ENCODE data around the gene TMTC2. TPM values are rescaled to one million over a fixed set of nuclear protein-coding genes. Genes with fewer than 3 reads are reported as not detected.

The TMTC2 gene
- total RNA-seq, 1 donor from 2014 or later, result 12.3 TPM

DNA sequence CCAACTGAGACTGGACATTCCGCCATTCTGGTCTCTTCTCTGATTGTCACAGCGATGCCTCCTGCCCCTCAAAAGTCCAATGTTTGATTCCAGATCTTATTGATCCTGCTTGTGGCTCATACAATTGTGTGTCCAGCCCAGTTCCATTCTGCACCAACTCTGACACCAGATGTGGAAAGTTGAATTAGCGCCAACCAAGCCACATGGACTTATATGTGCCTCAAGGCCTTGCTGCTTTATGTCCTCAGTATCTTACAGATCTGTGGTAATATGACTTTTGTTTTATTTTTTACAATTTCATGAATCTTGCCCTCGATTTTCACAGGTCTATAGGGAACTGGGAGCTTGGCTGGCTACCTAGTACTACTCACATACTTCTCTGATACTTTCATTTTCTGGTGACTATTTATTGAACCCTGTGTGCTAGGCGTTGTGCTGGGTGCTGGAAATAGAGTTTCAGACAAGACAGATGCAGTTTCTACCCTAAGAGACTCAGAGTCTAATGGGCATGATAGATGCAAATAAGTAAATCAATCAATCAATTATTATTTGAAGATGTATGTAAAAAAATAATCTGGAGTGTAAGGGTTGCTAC is 472.0 kb downstream of the TMTC2 start:
- Mint-ChIP-seq H3K36me3 (ENCODE audit: low read depth) (no peaks in the 10 kb centered on the region), H3K27me3 (ENCODE audit: low read depth) (no peaks in the 10 kb centered on the region), H3K27ac (ENCODE audit: unreplicated experiment) (no peak overlapping the region), H3K4me1 (peaks cover 1% of the 10 kb centered on the region), H3K9me3 (no peaks in the 10 kb centered on the region), H3K4me3 (no peak overlapping the region)
- TF ChIP-seq, protein P1, sequence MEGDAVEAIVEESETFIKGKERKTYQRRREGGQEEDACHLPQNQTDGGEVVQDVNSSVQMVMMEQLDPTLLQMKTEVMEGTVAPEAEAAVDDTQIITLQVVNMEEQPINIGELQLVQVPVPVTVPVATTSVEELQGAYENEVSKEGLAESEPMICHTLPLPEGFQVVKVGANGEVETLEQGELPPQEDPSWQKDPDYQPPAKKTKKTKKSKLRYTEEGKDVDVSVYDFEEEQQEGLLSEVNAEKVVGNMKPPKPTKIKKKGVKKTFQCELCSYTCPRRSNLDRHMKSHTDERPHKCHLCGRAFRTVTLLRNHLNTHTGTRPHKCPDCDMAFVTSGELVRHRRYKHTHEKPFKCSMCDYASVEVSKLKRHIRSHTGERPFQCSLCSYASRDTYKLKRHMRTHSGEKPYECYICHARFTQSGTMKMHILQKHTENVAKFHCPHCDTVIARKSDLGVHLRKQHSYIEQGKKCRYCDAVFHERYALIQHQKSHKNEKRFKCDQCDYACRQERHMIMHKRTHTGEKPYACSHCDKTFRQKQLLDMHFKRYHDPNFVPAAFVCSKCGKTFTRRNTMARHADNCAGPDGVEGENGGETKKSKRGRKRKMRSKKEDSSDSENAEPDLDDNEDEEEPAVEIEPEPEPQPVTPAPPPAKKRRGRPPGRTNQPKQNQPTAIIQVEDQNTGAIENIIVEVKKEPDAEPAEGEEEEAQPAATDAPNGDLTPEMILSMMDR (conservative IDR thresholded peaks at IDR 0.05), result no peak
- no peak for DNase-seq (ENCODE audit: low read depth, low spot score)

DNA sequence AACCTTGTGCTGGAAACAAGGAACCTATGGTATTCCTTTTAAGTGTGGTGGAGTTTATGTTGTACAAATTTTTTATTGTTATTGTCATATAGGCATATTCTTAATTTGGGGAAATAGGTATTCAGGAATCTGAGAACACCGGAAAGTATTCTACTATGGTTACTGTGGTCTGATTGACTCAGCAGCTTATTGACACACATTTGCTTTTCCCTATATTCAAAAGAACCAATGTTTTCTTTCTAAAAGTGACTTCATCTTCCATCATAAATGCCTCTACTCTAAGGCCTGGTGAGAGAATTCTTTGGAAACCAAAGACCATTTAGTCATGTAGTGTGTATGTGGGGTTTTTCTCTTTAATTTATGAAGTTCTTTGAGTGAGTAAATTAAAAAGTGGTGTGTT is 474.8 kb downstream of the TMTC2 start:
- Mint-ChIP-seq H3K27ac (ENCODE audit: unreplicated experiment) (no peak overlapping the region), H3K4me3 (no peak overlapping the region), H3K36me3 (ENCODE audit: low read depth) (no peaks in the 10 kb centered on the region), H3K9me3 (peaks cover 4% of the 10 kb centered on the region), H3K4me1 (no peaks in the 10 kb centered on the region), H3K27me3 (ENCODE audit: low read depth) (no peaks in the 10 kb centered on the region)
- TF ChIP-seq, protein P1 (conservative IDR thresholded peaks at IDR 0.05), result no peak
- DNase-seq (ENCODE audit: low read depth, low spot score), result no peak

DNA sequence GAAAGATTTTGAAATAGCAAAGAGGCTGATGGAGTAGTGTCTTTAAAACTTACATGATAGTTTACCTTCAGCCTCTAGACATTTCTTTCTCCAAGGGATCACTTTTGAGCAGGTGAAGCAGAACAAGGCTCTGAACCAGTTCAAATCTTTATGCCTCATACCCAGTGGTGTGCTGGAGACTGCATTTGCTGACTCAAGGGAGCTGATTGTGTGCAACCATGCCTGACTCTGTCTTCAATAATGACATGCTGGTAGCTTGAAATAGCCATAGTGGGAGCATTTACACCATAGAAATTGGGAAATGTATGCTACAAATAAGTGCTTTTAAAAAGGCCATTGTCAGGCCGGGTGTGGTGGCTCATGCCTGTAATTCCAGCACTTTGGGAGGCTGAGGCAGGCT is 482.0 kb downstream of the TMTC2 start:
- no peaks in the 10 kb centered on the region for H3K36me3 Mint-ChIP-seq (ENCODE audit: low read depth)
- no peaks in the 10 kb centered on the region for H3K4me1 Mint-ChIP-seq
- no peak overlapping the region for H3K27ac Mint-ChIP-seq (ENCODE audit: unreplicated experiment)
- no peaks in the 10 kb centered on the region for H3K27me3 Mint-ChIP-seq (ENCODE audit: low read depth)
- TF ChIP-seq, protein P1 (conservative IDR thresholded peaks at IDR 0.05), result no peak
- H3K4me3 Mint-ChIP-seq, result no peak overlapping the region
- H3K9me3 Mint-ChIP-seq, result peaks cover 4% of the 10 kb centered on the region
- no peak for DNase-seq (ENCODE audit: low read depth, low spot score)

DNA sequence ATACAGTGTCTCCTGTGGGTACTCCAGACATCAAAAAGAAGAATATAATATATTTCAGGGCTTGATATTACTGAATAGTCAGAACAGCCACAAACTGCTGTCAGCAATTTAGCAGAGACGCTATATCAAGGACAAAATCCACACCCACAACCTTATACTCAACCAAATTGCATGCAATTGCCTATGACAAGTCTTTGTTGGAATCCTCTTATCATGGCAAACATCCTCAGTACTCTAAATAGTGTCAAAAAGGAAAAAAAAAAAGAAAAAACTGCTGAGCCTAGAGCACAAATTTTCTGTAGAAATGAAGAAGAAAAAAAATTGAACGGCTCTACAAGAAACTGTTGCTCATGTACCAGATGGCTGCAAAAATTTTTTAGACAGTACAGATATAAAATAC is 485.7 kb downstream of the TMTC2 start:
- Mint-ChIP-seq H3K27ac (ENCODE audit: unreplicated experiment) (no peak overlapping the region), H3K9me3 (no peaks in the 10 kb centered on the region)
- TF ChIP-seq, protein P1 (conservative IDR thresholded peaks at IDR 0.05), result no peak

DNA sequence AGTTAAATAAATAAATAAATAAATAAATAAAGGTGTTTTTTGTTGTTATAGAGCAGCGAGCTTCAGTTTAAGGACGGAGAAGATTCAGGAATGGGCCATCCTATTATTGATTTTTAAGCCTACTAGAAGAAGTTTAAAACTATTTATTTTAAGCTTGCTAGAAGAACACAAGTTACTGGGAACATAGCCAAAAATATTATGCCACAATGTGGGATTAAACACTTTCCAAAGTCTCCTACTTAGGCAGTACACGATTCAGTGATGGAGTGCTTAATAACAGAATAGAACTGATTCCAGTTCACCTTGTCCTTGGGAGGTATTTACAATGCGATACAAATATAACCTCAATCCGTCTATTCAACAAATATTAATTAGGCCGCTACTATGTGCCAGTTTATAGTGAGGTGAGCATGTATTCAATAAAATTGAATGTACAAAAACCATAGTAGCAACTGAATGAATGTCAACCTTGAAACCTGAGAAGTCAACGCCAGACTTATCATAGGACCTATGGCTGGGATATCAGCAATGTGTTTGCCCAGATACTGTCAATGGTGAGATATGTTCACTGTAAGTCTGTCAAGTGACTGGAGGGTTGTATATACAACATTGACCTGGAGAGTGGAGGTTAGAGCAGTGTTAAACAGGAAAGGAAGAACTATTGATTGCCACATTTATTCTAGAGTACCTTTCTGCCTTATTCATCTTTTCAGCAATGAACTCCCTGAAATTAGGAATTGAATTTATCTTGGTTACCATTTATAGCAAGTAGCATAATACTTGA is 486.4 kb downstream of the TMTC2 start:
- TF ChIP-seq, protein P1 (conservative IDR thresholded peaks at IDR 0.05), result no peak
- H3K4me1 Mint-ChIP-seq, result peaks cover 4% of the 10 kb centered on the region
- H3K36me3 Mint-ChIP-seq (ENCODE audit: low read depth), result no peaks in the 10 kb centered on the region
- H3K4me3 Mint-ChIP-seq, result no peak overlapping the region
- peak overlapping the region; percentile 4 for H3K27ac Mint-ChIP-seq (ENCODE audit: unreplicated experiment)
- DNase-seq (ENCODE audit: low read depth, low spot score), result no peak
- no peaks in the 10 kb centered on the region for H3K9me3 Mint-ChIP-seq
- no peaks in the 10 kb centered on the region for H3K27me3 Mint-ChIP-seq (ENCODE audit: low read depth)

More for the DNA sequence above, 485.7 kb downstream of the TMTC2 start:
- Mint-ChIP-seq H3K36me3 (ENCODE audit: low read depth) (no peaks in the 10 kb centered on the region), H3K4me3 (no peak overlapping the region), H3K4me1 (no peaks in the 10 kb centered on the region), H3K27me3 (ENCODE audit: low read depth) (no peaks in the 10 kb centered on the region)
- no peak for DNase-seq (ENCODE audit: low read depth, low spot score)

Measured in neural crest cell (in vitro differentiated cells).